Activated T-cell treated with anti-CD3 and anti-CD28 coated beads, Interleukin-2, amount 50 U/mL, for 4 hours (primary cell): ENCODE results near the gene ALDH7A1. TPM values are rescaled to one million over a fixed set of nuclear protein-coding genes. Genes with fewer than 3 reads are reported as not detected.
"Not testable (repeated sequence)": the region's sequence is repeated elsewhere in the genome, so short reads cannot be mapped to it uniquely, and the experiment has no call there.

Experiments
- ATAC-seq, 2 donors: fragments of 200-7000 bp; cut with Tn5 transposase; one replicate each; pipeline ENCODE4 v1.10.0; 2021
- DNase-seq: peaks from one replicate; pipeline ENCODE4 v3.0.0-alpha.2; 2020
- H3K27me3 Mint-ChIP-seq: one replicate; pipeline ENCODE4 v1.8.0; 2021; ENCODE audit warnings: low read depth, mixed read lengths
- H3K36me3 Mint-ChIP-seq: one replicate; pipeline ENCODE4 v1.8.0; 2022; ENCODE audit warnings: mixed read lengths; ENCODE audit not compliant: insufficient read depth
- H3K4me1 Mint-ChIP-seq: one replicate; pipeline ENCODE4 v1.8.0; 2021; ENCODE audit warnings: low read depth, mixed read lengths
- H3K4me3 Mint-ChIP-seq: one replicate; pipeline ENCODE4 v1.8.0; 2021; ENCODE audit warnings: mild to moderate bottlenecking, moderate library complexity, mixed read lengths
- H3K9me3 Mint-ChIP-seq: one replicate; pipeline ENCODE4 v1.8.0; 2021; ENCODE audit warnings: mixed read lengths
- total RNA-seq, 3 donors: library from RNA; stranded (reverse); gene quantifications; one replicate each; pipeline ENCODE4 v1.2.1, GENCODE V29; 2021

The ALDH7A1 gene
- total RNA-seq, 3 donors from 2014 or later: 1.1 to 1.5 (median 1.4) TPM

DNA sequence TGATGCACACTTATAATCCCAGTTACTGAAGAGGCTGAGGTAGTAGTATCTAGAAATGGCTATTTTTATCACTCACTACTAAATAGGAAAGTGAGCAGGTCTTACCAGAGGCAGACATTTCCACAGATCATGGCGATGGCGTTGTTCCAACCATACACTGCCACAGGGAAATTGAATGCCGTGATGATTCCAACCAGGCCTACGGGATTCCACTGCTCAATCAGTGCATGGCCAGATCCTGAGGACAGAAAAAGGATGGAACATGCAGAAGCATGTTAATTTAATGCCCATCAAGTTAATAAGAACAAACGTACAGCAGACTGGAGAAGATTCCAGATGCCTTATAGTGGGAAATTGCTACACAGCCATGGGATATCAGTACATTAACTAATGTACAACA is 18.0 kb downstream of the ALDH7A1 start:
- no peak for ATAC-seq

GRCh38 chr5:126575644-126576043 is 19.4 kb downstream of the ALDH7A1 start:
- Mint-ChIP-seq H3K4me1 (no peaks in the 10 kb centered on the region), H3K9me3 (no peaks in the 10 kb centered on the region), H3K36me3 (no peaks in the 10 kb centered on the region), H3K4me3 (no peak overlapping the region), H3K27me3 (no peaks in the 10 kb centered on the region)
- ATAC-seq: no peak
- no peak for DNase-seq

More for the DNA sequence above, 18.0 kb downstream of the ALDH7A1 start:
- H3K9me3 Mint-ChIP-seq: no peaks in the 10 kb centered on the region
- no peak for DNase-seq
- no peaks in the 10 kb centered on the region for H3K4me1 Mint-ChIP-seq
- no peaks in the 10 kb centered on the region for H3K36me3 Mint-ChIP-seq
- H3K27me3 Mint-ChIP-seq: no peaks in the 10 kb centered on the region
- H3K4me3 Mint-ChIP-seq: no peak overlapping the region

- Mint-ChIP-seq H3K4me3 (no peak overlapping the region), H3K9me3 (no peaks in the 10 kb centered on the region), H3K4me1 (no peaks in the 10 kb centered on the region), H3K27me3 (no peaks in the 10 kb centered on the region), H3K36me3 (no peaks in the 10 kb centered on the region)
- no peak for ATAC-seq
- DNase-seq: no peak
Observed at GRCh38 chr5:126568206-126568755, 26.7 kb downstream of the ALDH7A1 start.

DNA sequence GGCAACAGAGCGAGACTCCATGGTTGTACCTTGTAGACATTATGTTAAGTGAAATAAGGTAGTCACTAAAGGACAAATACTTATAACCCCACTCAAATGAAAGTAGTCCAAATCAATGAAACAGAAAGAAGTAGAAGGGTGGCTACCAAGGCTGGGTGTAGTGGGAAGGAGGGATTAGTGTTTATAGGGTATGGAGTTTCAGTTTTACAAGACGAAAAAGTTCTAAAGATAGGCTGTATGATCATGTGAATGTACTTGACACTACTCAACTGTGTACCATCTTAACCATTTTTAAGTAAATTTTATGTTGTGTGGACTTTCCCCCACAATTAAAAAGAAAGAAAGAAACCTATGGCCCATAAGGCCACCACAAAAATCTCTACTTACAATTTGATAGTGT is 32.2 kb downstream of the ALDH7A1 start:
- H3K36me3 Mint-ChIP-seq: no peaks in the 10 kb centered on the region
- no peaks in the 10 kb centered on the region for H3K4me1 Mint-ChIP-seq
- DNase-seq (no peak), ATAC-seq (no peak)
- no peaks in the 10 kb centered on the region for H3K9me3 Mint-ChIP-seq
- H3K27me3 Mint-ChIP-seq: no peaks in the 10 kb centered on the region
- H3K4me3 Mint-ChIP-seq: no peak overlapping the region

GRCh38 chr5:126561908-126562307 is 33.1 kb downstream of the ALDH7A1 start:
- ATAC-seq (no peak), DNase-seq (no peak)
- Mint-ChIP-seq H3K4me1 (no peaks in the 10 kb centered on the region), H3K4me3 (no peak overlapping the region), H3K27me3 (no peaks in the 10 kb centered on the region), H3K36me3 (no peaks in the 10 kb centered on the region), H3K9me3 (no peaks in the 10 kb centered on the region)

DNA sequence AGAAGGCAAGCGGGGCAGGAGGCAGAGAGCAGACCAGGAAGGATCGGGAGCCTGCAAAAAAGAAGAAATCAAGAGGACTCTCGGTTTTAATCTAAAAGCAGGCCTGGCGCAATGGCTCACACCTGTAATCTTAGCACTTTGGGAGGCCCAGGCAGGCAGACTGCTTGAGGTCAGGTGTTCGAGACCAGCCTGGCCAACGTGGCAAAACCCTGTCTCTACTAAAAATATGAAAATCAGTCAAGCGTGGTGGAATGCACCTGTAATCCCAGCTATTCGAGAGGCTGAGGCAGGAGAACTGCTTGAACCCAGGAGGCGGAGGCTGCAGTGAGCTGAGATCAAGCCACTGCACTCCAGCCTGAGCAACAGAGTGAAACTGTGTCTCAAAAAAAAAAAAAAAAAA is 39.9 kb downstream of the ALDH7A1 start:
- not testable (repeated sequence) for H3K4me3 Mint-ChIP-seq, ATAC-seq, H3K9me3 Mint-ChIP-seq, H3K27me3 Mint-ChIP-seq, DNase-seq, H3K36me3 Mint-ChIP-seq, H3K4me1 Mint-ChIP-seq

DNA sequence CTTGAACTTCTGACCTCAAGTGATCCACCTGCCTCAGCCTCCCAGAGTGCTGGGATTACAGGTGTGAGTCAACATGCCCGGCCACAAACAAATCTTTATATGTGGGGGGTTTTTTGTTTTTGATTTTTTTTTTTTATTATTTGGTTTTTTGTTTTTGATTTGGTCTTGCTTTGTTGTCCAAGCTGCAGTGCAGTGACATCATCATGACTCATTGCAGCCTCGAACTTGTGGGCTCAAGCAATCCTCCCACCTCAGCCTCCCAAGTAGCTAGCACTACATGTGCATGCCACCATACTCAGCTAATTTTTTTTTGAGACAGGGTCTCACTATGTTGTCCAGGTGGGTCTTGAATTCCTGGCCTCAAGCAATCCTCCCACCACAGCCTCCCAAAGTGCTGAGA is 42.4 kb downstream of the ALDH7A1 start:
- Mint-ChIP-seq H3K36me3 (no peaks in the 10 kb centered on the region), H3K9me3 (no peaks in the 10 kb centered on the region), H3K4me3 (no peak overlapping the region), H3K27me3 (no peaks in the 10 kb centered on the region), H3K4me1 (no peaks in the 10 kb centered on the region)
- ATAC-seq (no peak), DNase-seq (no peak)

DNA sequence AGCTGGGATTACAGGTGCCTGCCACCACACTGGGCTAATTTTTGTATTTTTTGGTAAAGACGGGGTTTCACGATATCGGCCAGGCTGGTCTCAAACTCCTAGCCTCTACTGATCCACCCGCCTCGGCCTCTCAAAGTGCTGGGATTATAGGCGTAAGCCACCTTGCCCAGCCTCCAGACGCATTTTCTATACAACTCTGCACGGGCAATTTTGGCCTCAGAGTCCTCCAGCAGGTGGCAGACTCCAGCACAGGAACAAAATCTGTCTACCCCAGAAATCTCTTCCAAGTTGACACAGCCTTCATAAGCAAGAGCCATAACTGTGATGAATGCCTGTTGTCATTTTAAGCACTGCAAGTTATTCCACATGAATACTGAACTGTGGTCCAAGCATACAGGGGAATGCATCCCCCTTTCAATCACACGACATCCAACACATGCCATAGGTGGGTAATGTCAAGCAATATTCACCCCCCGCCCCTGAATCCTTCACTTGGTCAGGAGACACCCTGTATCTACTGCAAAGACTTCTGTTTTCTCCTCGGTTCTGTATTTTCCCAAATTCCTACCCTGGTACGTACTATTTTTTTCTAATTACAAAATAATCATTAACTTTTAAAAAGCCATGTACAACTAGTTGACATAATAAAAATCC is 50.8 kb downstream of the ALDH7A1 start:
- H3K4me1 Mint-ChIP-seq: no peaks in the 10 kb centered on the region
- no peaks in the 10 kb centered on the region for H3K27me3 Mint-ChIP-seq
- H3K9me3 Mint-ChIP-seq: no peaks in the 10 kb centered on the region

GRCh38 chr5:126543660-126544059 is 51.4 kb downstream of the ALDH7A1 start:
- Mint-ChIP-seq H3K9me3 (no peaks in the 10 kb centered on the region), H3K36me3 (no peaks in the 10 kb centered on the region), H3K4me3 (no peak overlapping the region), H3K4me1 (no peaks in the 10 kb centered on the region), H3K27me3 (no peaks in the 10 kb centered on the region)
- DNase-seq (no peak), ATAC-seq (no peak)

More for the DNA sequence above, 50.8 kb downstream of the ALDH7A1 start:
- no peak for ATAC-seq
- peak; percentile 10 for DNase-seq
- Mint-ChIP-seq H3K36me3 (no peaks in the 10 kb centered on the region), H3K4me3 (no peak overlapping the region)

DNA sequence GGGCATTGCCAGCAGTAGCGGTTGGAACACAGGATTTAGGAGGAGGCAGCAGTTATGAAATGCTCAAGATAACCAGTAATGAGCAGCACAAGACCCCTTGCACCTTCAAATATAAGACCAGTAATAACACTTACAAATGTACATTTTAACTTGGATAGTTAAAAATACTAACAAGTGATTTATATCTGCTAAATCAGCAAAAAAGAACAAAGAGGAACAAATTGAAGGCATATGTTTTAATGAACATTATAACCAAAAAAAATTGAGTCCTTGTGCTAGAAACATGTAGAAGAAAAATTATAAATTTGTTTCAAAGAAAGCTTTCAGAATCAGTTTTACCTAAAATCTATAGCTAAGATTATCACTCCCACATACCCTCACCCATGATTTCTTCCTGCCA is 52.0 kb downstream of the ALDH7A1 start:
- DNase-seq: no peak
- Mint-ChIP-seq H3K36me3 (no peaks in the 10 kb centered on the region), H3K9me3 (no peaks in the 10 kb centered on the region), H3K4me3 (no peak overlapping the region), H3K4me1 (no peaks in the 10 kb centered on the region), H3K27me3 (no peaks in the 10 kb centered on the region)
- no peak for ATAC-seq

DNA sequence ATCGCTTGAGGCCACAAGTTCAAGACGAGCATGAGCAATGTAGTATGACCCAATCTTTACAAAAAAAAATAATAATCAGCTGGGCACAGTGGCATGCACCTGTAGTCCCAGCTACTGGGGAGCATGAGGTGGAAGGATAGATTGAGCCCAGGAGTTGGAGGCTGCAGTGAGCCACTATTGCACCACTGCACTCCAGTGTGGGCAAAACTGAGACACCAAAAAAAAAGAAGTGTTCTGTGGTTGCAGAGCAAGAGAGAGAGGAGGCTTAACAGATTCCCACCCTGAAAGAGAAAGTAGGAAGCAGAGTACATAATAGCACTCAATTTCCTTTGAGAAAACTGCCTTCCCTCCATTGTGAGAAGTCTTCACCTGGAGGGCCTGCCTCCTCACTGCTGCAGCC is 52.6 kb downstream of the ALDH7A1 start:
- H3K36me3 Mint-ChIP-seq: no peaks in the 10 kb centered on the region
- H3K4me1 Mint-ChIP-seq: no peaks in the 10 kb centered on the region
- H3K27me3 Mint-ChIP-seq: no peaks in the 10 kb centered on the region
- H3K9me3 Mint-ChIP-seq: no peaks in the 10 kb centered on the region
- DNase-seq: no peak
- ATAC-seq: no peak
- H3K4me3 Mint-ChIP-seq: no peak overlapping the region

DNA sequence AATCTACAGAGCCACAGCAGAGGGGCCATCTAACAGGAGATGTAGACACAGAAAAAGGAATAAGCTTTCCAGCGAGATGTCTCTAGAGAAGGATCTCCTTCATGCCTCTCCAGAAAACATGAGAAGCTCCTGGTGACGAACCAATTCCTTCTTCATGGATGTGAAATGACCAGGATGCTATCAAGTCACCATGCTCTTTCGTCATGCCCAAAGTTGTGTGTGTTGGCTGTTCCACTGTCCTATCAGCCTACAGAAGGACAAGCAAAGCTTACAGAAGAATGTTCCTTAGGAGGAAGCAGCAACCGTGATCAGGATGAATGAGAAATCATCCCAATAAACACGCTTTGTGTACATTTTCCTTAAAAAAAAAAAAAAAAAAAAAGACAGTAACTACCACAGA is 54.4 kb downstream of the ALDH7A1 start:
- Mint-ChIP-seq H3K9me3 (no peaks in the 10 kb centered on the region), H3K4me1 (no peaks in the 10 kb centered on the region), H3K27me3 (no peaks in the 10 kb centered on the region), H3K4me3 (no peak overlapping the region), H3K36me3 (no peaks in the 10 kb centered on the region)
- no peak for DNase-seq
- no peak for ATAC-seq

DNA sequence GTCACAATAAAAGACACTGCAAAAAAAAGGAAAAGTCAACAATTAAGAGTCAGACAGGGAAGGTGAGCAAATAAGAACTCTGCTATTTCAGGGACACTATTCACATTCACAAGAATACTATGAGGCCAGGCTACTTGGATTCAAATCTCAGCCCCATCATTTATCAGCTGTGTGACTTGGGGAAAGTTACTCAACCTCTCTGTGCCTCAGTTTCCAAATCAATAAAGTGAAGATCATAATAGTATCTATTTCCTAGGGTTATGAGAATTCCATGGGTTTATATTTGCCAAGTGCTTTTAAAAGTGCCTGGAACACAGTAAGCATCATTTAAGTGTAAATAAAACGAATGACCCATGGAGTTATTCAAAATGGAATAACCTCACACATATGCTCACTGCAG is 56.4 kb downstream of the ALDH7A1 start:
- no peak for ATAC-seq
- DNase-seq: no peak
- no peaks in the 10 kb centered on the region for H3K9me3 Mint-ChIP-seq
- H3K4me3 Mint-ChIP-seq: no peak overlapping the region
- no peaks in the 10 kb centered on the region for H3K27me3 Mint-ChIP-seq
- no peaks in the 10 kb centered on the region for H3K36me3 Mint-ChIP-seq
- H3K4me1 Mint-ChIP-seq: no peaks in the 10 kb centered on the region

GRCh38 chr5:126536874-126537273 is 58.1 kb downstream of the ALDH7A1 start:
- H3K36me3 Mint-ChIP-seq: no peaks in the 10 kb centered on the region
- DNase-seq (no peak), ATAC-seq (no peak)
- no peaks in the 10 kb centered on the region for H3K27me3 Mint-ChIP-seq
- no peaks in the 10 kb centered on the region for H3K4me1 Mint-ChIP-seq
- no peaks in the 10 kb centered on the region for H3K9me3 Mint-ChIP-seq
- H3K4me3 Mint-ChIP-seq: no peak overlapping the region

- no peak for DNase-seq
- no peak for ATAC-seq
- H3K4me1 Mint-ChIP-seq: no peaks in the 10 kb centered on the region
Observed at GRCh38 chr5:126535856-126536545, 59.0 kb downstream of the ALDH7A1 start.

More at GRCh38 chr5:126535856-126536545, 59.0 kb downstream of the ALDH7A1 start:
- Mint-ChIP-seq H3K4me3 (no peak overlapping the region), H3K9me3 (no peaks in the 10 kb centered on the region), H3K27me3 (no peaks in the 10 kb centered on the region), H3K36me3 (no peaks in the 10 kb centered on the region)
